Upper lobe of left lung (tissue), 6 donors: Measurements from ENCODE around the gene FOXE1. TPM values are rescaled to one million over a fixed set of nuclear protein-coding genes. Genes with fewer than 3 reads are reported as not detected.

ENCODE experiments used
- ATAC-seq, 2 donors: fragments of 200-7000 bp; cut with Tn5 transposase; one replicate each; pipeline ENCODE4 v1.9.1; 2022; ENCODE audit warnings: mild to moderate bottlenecking in 2 of 2, moderate library complexity in 2 of 2; ENCODE audit not compliant: low FRiP score in 2 of 2
- DNase-seq, 2 donors: peaks; one replicate each; pipeline ENCODE4 v3.0.0-alpha.2; 2019 to 2020
- H3K27ac ChIP-seq, 4 donors: fragments of 200-600 bp; sonication (generic); one replicate each; pipeline ENCODE4 v1.5.1; 2016 to 2019
- H3K27me3 ChIP-seq, 4 donors: fragments of 200-600 bp; sonication (generic); one replicate each; pipeline ENCODE4 v1.5.1; 2017 to 2019
- H3K36me3 ChIP-seq, 4 donors: fragments of 200-600 bp; sonication (generic); one replicate each; pipeline ENCODE4 v1.5.1; 2016 to 2019
- H3K4me1 ChIP-seq, 4 donors: fragments of 200-600 bp; sonication (generic); one replicate each; pipeline ENCODE4 v1.5.1; 2018 to 2019
- H3K4me3 ChIP-seq, 4 donors: fragments of 200-600 bp; sonication (generic); one replicate each; pipeline ENCODE4 v1.5.1; 2017 to 2019; ENCODE audit warnings: mild to moderate bottlenecking in 2 of 4, moderate library complexity in 1 of 4
- H3K9me3 ChIP-seq, 4 donors: fragments of 200-600 bp; sonication (generic); one replicate each; pipeline ENCODE4 v1.5.1; 2018 to 2019
- EP300 ChIP-seq, 4 donors: sonication (generic); formaldehyde crosslinking; IDR thresholded peaks; one replicate each; pipeline ENCODE4 v1.5.1; 2017; ENCODE audit warnings: antibody characterized with exemption in 4 of 4, control low read depth in 2 of 4
- POLR2A ChIP-seq, 4 donors: fragments of 450-650 bp; IDR thresholded peaks; one replicate each; pipeline ENCODE4 v1.5.1; 2016 to 2017; ENCODE audit warnings: antibody characterized with exemption in 4 of 4, mild to moderate bottlenecking in 2 of 4
- POLR2AphosphoS5 ChIP-seq, 2 donors: sonication (generic); formaldehyde crosslinking; IDR thresholded peaks; one replicate each; pipeline ENCODE4 v1.5.1; 2017; ENCODE audit warnings: antibody characterized with exemption in 2 of 2
- WGBS, 2 donors: methylation state at CpG; one replicate each; pipeline ENCODE4 v1.1.5; 2017 to 2018; 5-methylcytosine and 5-hydroxymethylcytosine counted together
- total RNA-seq, 6 donors: library from RNA; depleted of rRNA in 4 of 6; stranded (reverse); fragments of >200 nt in 4 of 6; gene quantifications; one replicate each; pipeline versions ENCODE4 v1.1.0 to v1.2.1, GENCODE V29; 2016 to 2021
- TF ChIP-seq, protein P1 (sequence below), 6 experiments: fragments of 450-650 bp in 4 of 6; fragments of 200-600 bp in 2 of 6; sonication (generic) in 2 of 6; IDR thresholded peaks; one replicate each; pipeline ENCODE4 v1.5.1; 2016 to 2019; ENCODE audit warnings: antibody characterized with exemption in 6 of 6
- donor health status: DM: no; HTN: no; CAD: no; lungs with moderate emphysema.
- donor health status: DM: no; HTN: yes; CAD: no; lungs with severe emphysema.

Gene FOXE1
- total RNA-seq, 6 donors from 2014 or later: 1.8 TPM; not detected in 5

DNA sequence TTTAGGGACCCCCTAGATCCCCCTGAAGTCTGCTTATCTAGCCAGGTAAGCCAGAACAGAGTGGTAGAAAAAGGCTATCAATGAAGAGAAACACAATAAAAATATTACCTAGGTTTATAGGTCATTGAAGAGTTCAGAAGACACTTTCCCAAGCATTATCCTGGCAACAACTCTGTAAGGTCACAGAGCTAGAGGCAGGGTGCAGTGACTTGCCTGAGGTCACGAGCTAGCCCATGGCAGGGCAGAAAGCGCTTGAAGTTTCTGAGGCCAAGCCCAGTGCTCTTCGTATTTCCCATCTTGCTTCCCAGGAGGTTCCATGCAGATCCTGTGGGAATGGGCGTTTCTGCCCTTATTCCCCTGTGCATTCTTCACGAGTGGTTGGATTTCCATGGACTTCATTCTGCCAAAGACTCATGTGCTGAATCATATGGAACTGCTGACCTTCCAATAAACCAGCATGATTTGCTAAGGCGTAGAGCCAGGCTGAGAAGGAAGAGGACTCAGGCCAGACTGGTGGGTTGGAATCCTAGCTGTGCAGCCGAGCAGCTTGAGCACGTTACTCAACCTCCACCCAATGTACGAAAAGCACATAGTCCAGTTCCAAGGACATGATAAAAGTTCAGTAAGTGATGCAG, 47.2 kb downstream of the FOXE1 start:
- Histone ChIP-seq H3K9me3 (no peaks in the 10 kb centered on the region), H3K27ac (no peak overlapping the region), H3K27me3 (no peaks in the 10 kb centered on the region), H3K4me1 (peaks cover 0 to 8% (median 0%) of the 10 kb centered on the region in 4 donors), H3K4me3 (no peak overlapping the region), H3K36me3 (peaks cover 2 to 25% (median 11%) of the 10 kb centered on the region in 4 donors)
- no peak for ATAC-seq
- TF ChIP-seq POLR2A (IDR thresholded peaks at IDR 0.05): no peak
- no peak for TF ChIP-seq EP300 (IDR thresholded peaks at IDR 0.05)
- no peak for TF ChIP-seq POLR2AphosphoS5 (IDR thresholded peaks at IDR 0.05)
- TF ChIP-seq, protein P1, sequence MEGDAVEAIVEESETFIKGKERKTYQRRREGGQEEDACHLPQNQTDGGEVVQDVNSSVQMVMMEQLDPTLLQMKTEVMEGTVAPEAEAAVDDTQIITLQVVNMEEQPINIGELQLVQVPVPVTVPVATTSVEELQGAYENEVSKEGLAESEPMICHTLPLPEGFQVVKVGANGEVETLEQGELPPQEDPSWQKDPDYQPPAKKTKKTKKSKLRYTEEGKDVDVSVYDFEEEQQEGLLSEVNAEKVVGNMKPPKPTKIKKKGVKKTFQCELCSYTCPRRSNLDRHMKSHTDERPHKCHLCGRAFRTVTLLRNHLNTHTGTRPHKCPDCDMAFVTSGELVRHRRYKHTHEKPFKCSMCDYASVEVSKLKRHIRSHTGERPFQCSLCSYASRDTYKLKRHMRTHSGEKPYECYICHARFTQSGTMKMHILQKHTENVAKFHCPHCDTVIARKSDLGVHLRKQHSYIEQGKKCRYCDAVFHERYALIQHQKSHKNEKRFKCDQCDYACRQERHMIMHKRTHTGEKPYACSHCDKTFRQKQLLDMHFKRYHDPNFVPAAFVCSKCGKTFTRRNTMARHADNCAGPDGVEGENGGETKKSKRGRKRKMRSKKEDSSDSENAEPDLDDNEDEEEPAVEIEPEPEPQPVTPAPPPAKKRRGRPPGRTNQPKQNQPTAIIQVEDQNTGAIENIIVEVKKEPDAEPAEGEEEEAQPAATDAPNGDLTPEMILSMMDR (IDR thresholded peaks at IDR 0.05): no peak
- no peak for DNase-seq
- WGBS, 2 donors: 89 to 90% methylated on average over 9 of the region's 9 CpGs

DNA sequence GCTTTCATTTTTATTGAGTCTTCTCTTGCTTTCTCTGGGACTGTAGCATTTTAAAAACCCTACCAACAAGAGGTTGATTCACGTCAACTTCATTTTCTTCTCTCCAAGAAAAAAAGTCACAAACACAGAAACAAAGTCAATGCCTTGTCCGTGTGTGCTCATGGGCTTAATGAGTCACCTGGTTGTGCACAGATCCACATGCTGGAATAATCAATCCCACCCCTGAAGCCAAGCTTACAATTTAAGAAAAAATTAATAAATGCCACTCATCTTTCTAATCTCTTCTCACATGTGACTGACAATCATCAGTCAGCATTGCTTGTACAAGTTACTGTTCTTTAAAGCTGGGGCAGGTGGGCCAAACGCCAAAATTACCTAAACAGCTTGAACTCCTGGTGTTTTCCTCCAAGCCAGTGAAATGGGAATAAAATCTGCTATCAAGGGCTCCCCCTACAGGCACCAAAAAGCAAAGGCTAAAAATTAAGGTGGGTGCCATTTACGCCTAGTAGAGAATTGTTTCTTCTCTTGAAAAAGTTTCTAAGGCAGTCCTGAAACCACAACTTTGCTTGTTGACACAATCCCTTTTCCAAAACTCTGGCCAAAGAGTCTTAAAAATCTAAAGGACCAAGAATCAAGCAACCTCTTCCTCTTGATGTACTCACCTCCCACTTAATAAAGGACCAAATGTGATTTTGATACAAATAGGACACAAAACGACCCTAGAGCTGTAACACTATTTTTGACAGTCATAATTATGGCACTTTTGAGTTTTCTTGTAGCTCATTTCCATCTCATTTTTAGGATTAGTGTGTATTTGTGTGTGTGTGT, 47.9 kb downstream of the FOXE1 start:
- WGBS, 2 donors: 41 to 52% methylated on average over 5 of the region's 5 CpGs
- ATAC-seq (peak; percentile 63 to 82), DNase-seq (no peak)
- Histone ChIP-seq H3K27ac (no peak overlapping the region), H3K27me3 (no peaks in the 10 kb centered on the region), H3K4me3 (no peak overlapping the region), H3K36me3 (peaks cover 2 to 25% (median 9%) of the 10 kb centered on the region in 4 donors), H3K9me3 (no peaks in the 10 kb centered on the region), H3K4me1 (peaks cover 2 to 15% (median 5%) of the 10 kb centered on the region in 4 donors)
- no peak for TF ChIP-seq POLR2AphosphoS5 (IDR thresholded peaks at IDR 0.05)
- TF ChIP-seq, protein P1 (IDR thresholded peaks at IDR 0.05): peak; percentile 56 to 69 (median 67)
- no peak for TF ChIP-seq EP300 (IDR thresholded peaks at IDR 0.05)

DNA sequence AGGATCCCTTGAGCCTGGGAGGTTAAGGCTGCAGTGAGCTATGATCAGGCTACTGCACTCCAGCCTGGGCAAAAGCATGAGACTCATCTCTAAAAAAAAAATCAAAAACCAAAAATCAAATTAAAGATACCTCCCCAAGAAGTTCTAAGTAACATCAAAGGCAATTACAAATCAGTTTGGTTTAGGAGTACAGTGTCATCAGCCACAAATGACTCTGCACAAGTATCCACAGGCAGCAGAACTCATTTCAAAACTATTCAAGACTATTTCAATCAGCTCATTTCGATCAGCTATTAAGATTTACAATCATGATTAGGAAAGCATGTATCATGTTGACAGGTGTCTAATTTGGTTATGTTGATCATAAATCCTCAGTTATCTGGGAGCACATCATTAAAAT, 50.2 kb downstream of the FOXE1 start:
- peaks cover 2 to 39% (median 8%) of the 10 kb centered on the region in 4 donors for H3K36me3 ChIP-seq
- no peaks in the 10 kb centered on the region for H3K9me3 ChIP-seq
- no peak for TF ChIP-seq POLR2A (IDR thresholded peaks at IDR 0.05)
- no peak for TF ChIP-seq POLR2AphosphoS5 (IDR thresholded peaks at IDR 0.05)
- TF ChIP-seq, protein P1 (IDR thresholded peaks at IDR 0.05): no peak
- TF ChIP-seq EP300 (IDR thresholded peaks at IDR 0.05): no peak
- 75 to 78% methylated on average over 1 of the region's 1 CpG for WGBS, 2 donors
- H3K4me1 ChIP-seq: peaks cover 6 to 34% (median 20%) of the 10 kb centered on the region in 4 donors
- H3K4me3 ChIP-seq: no peak overlapping the region
- no peaks in the 10 kb centered on the region for H3K27me3 ChIP-seq
- no peak overlapping the region for H3K27ac ChIP-seq
- ATAC-seq: no peak
- DNase-seq: no peak

DNA sequence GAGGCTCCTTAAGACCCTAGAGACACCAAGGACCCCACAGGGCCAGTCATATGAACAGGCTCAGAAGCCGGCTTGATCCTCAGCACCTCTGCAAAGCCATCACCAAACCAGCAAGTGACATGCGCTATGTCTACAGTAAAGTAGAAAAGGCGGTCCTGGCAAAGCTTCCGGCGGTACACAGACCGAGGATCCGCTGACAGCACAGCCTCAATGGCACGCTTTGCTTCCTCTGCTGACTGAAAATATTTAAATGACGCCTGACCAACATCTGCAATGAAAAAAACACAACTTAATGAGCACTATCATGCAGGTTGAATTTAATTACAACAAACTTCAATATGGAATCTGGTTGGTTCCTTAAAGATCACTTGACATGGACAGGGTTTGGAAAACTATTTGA, 51.7 kb downstream of the FOXE1 start:
- DNase-seq: no peak
- Histone ChIP-seq H3K27me3 (no peaks in the 10 kb centered on the region), H3K4me1 (peaks cover 6 to 34% (median 22%) of the 10 kb centered on the region in 4 donors), H3K36me3 (peaks cover 2 to 48% (median 17%) of the 10 kb centered on the region in 4 donors), H3K9me3 (no peaks in the 10 kb centered on the region), H3K27ac (peak overlapping the region in 1 of 4 donors; percentile 76), H3K4me3 (no peak overlapping the region)
- TF ChIP-seq EP300 (IDR thresholded peaks at IDR 0.05) (no peak), POLR2AphosphoS5 (IDR thresholded peaks at IDR 0.05) (no peak), POLR2A (IDR thresholded peaks at IDR 0.05) (no peak)
- TF ChIP-seq, protein P1 (IDR thresholded peaks at IDR 0.05): no peak
- WGBS, 2 donors: 91 to 95% methylated on average over 9 of the region's 9 CpGs
- ATAC-seq: no peak
